KMS-11 (cell line): ENCODE measurements around the gene PPP1R1B.

Source experiments
- H2AFZ ChIP-seq: fragments of 200-600 bp; sonication (generic); 2 replicates; pipeline ENCODE4 v1.6.1; 2016; ENCODE audit warnings: antibody characterized with exemption, mixed run types, low read depth
- H3K27ac ChIP-seq: fragments of 200-600 bp; sonication (generic); 2 replicates; pipeline ENCODE4 v1.6.1; 2016; ENCODE audit warnings: mild to moderate bottlenecking, mixed run types
- H3K27me3 ChIP-seq: fragments of 200-600 bp; sonication (generic); 2 replicates; pipeline ENCODE4 v1.6.1; 2017; ENCODE audit warnings: mild to moderate bottlenecking, low read depth, mixed run types, moderate library complexity; ENCODE audit not compliant: insufficient read depth
- H3K36me3 ChIP-seq: fragments of 200-600 bp; sonication (generic); 2 replicates; pipeline ENCODE4 v1.6.1; 2017; ENCODE audit warnings: mild to moderate bottlenecking, mixed run types; ENCODE audit not compliant: insufficient read depth
- H3K4me1 ChIP-seq: fragments of 200-600 bp; sonication (generic); 2 replicates; pipeline ENCODE4 v1.6.1; 2016; ENCODE audit warnings: mild to moderate bottlenecking, low read depth, mixed run types; ENCODE audit not compliant: poor library complexity, severe bottlenecking
- H3K4me2 ChIP-seq: fragments of 200-600 bp; sonication (generic); 2 replicates; pipeline ENCODE4 v1.7.0; 2016; ENCODE audit warnings: mild to moderate bottlenecking, mixed run types
- H3K4me3 ChIP-seq: fragments of 200-600 bp; sonication (generic); IDR thresholded peaks from 2 replicates; pipeline ENCODE4 v1.6.1; 2017; ENCODE audit warnings: low read depth, low read length, mixed read lengths; ENCODE audit not compliant: insufficient read depth
- H3K79me2 ChIP-seq: fragments of 200-600 bp; sonication (generic); 2 replicates; pipeline ENCODE4 v1.6.1; 2016; ENCODE audit warnings: low read depth, mixed run types; ENCODE audit not compliant: insufficient read depth
- H3K9ac ChIP-seq: fragments of 200-600 bp; sonication (generic); 2 replicates; pipeline ENCODE4 v1.6.1; 2016; ENCODE audit warnings: mild to moderate bottlenecking, mixed run types
- H4K20me1 ChIP-seq: fragments of 200-600 bp; sonication (generic); 2 replicates; pipeline ENCODE4 v1.6.1; 2016; ENCODE audit warnings: mild to moderate bottlenecking, mixed run types; ENCODE audit not compliant: insufficient read depth
- TF ChIP-seq, protein P1 (sequence below): fragments of 200-600 bp; sonication (generic); conservative IDR thresholded peaks from 2 replicates; pipeline ENCODE4 v1.6.1; 2017; ENCODE audit warnings: low read depth, mild to moderate bottlenecking, antibody characterized with exemption, low read length, moderate library complexity, mixed read lengths

Gene PPP1R1B

DNA sequence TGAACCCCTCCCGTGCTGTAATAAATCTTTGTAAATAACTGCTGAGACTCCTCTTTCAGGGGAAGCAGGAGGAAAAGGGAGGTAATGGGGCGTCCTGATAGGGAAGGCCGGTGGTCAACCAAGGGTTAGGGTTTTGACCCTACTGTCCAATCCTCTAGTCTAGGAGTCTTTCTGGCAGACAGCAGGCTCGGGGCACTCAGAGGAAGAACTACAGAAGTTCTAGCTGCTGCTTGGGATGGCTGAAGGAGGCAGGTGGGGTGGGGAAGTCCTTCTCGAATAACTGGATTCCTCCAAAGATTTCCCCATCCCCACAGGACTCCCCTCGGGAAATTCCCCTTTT is 9.8 kb downstream of the PPP1R1B start:
- Histone ChIP-seq H3K27ac (peak overlapping the region; percentile 57), H3K4me1 (peaks cover 44% of the 10 kb centered on the region), H3K4me3 (peak overlapping the region; percentile 2), H3K79me2 (peaks cover 20% of the 10 kb centered on the region; the same call in 1 of the 2 replicates), H3K9ac (peak overlapping the region; percentile 79; the same call in 1 of the 2 replicates), H3K27me3 (no peaks in the 10 kb centered on the region), H4K20me1 (no peaks in the 10 kb centered on the region), H2AFZ (peak overlapping the region; percentile 80), H3K4me2 (peak overlapping the region; percentile 100), H3K36me3 (no peaks in the 10 kb centered on the region)
- TF ChIP-seq, protein P1, sequence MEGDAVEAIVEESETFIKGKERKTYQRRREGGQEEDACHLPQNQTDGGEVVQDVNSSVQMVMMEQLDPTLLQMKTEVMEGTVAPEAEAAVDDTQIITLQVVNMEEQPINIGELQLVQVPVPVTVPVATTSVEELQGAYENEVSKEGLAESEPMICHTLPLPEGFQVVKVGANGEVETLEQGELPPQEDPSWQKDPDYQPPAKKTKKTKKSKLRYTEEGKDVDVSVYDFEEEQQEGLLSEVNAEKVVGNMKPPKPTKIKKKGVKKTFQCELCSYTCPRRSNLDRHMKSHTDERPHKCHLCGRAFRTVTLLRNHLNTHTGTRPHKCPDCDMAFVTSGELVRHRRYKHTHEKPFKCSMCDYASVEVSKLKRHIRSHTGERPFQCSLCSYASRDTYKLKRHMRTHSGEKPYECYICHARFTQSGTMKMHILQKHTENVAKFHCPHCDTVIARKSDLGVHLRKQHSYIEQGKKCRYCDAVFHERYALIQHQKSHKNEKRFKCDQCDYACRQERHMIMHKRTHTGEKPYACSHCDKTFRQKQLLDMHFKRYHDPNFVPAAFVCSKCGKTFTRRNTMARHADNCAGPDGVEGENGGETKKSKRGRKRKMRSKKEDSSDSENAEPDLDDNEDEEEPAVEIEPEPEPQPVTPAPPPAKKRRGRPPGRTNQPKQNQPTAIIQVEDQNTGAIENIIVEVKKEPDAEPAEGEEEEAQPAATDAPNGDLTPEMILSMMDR = no peak

DNA sequence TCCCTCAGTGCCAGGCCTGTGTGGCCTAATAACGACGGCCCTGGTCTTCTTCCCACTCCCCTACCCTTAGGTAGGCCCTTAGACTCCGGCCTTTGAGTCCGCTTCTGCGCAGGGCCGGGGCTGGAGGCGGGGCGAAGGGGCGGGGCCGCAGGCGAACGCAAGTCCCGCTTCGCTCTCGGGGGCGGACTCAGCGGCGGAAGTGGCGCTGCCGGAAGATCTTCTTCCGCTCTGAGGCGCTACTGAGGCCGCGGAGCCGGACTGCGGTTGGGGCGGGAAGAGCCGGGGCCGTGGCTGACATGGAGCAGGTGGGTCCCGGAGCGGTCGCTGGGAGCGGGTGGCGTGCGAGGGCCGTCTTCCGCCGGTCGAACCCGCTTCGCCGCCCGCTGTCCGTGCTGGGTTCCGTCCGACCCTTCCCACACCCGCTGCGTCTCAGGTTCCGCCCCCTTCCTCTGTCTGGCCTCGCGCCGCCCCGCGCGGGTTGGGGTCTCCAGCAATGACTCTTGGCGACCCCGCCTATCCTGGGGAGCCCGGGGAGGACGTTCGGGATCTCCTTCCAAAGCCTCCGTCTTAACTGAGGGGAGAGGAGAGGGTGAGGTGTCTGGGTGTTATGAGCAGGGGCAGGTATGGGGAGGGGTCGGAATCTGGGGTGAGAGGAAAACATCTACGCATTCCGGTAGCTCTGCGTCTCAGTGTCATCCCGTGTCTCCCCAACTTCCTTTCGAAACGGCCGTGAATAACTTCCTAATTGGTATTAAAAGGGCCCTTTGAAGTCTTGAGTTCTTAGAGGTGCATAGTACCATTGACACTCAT is 10.4 kb downstream of the PPP1R1B start, which contains the start of gene STARD3:
TSS of gene STARD3 (plus strand) at position 218 of the 810 bp plus-strand sequence. CDS start 16,388 bp downstream, outside the sequence.
- H3K36me3 ChIP-seq = no peaks in the 10 kb centered on the region
- H3K79me2 ChIP-seq = peaks cover 20% of the 10 kb centered on the region; the same call in 1 of the 2 replicates
- H3K4me1 ChIP-seq = peaks cover 44% of the 10 kb centered on the region

DNA sequence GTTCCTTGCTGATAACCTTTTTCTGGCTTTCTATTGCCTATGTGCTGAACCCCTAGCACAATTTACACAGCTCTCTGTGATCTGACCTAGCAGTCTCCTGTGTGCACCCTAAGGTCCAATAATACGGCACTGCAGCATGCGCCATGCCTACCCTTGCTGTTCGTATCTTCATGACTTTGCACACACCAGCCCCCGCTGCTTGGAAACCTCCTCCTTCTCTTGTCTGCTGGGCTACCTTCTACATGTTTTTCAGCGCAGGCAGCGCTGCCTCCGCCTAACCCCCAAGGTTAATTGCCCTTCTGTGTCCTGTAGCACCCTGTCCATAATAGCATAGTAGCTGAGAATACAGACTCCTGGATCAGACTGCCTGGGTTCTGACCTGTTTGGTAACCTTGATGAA is 11.6 kb downstream of the PPP1R1B start:
- peak overlapping the region; percentile 64 for H3K4me3 ChIP-seq
- no peak overlapping the region; the same call in 1 of the 2 replicates for H3K27ac ChIP-seq
- TF ChIP-seq, protein P1 = no peak
- peak overlapping the region; percentile 79; the same call in 1 of the 2 replicates for H3K9ac ChIP-seq
- H3K4me2 ChIP-seq = peak overlapping the region; percentile 100; the same call in 1 of the 2 replicates
- peaks cover 44% of the 10 kb centered on the region for H3K4me1 ChIP-seq
- no peaks in the 10 kb centered on the region for H3K27me3 ChIP-seq
- H3K79me2 ChIP-seq = peaks cover 20% of the 10 kb centered on the region; the same call in 1 of the 2 replicates
- H3K36me3 ChIP-seq = no peaks in the 10 kb centered on the region
- no peaks in the 10 kb centered on the region for H4K20me1 ChIP-seq
- H2AFZ ChIP-seq = no peak overlapping the region

More for the DNA sequence above, 10.4 kb downstream of the PPP1R1B start, which contains the start of gene STARD3:
- Histone ChIP-seq H3K4me2 (peak within 1 kb of the TSS; percentile 100), H2AFZ (peak within 1 kb of the TSS; percentile 80), H3K27ac (peak within 1 kb of the TSS; percentile 57), H3K4me3 (peak within 1 kb of the TSS; percentile 64), H3K27me3 (no peaks in the 10 kb centered on the region), H3K9ac (peak within 1 kb of the TSS; percentile 79), H4K20me1 (no peaks in the 10 kb centered on the region)
- TF ChIP-seq, protein P1 = no peak

DNA sequence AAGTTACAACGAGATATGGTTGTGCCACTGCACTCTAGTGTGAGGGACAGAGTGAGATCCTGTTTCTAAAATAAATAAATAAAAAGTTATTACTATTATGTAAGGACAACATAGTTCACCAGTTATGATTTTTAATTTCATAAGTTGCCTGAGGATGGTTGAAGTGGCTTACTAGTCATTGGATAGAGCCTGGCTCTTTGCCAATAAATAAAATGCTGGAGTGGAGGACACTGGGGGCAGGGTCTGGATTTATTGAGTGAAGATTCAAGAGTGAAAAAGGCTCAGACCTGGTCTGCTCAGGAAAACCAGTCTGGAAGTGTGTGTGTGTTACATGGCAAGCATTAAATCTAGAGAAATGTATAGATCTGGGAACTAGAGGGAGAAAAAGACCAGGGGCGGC is 12.3 kb downstream of the PPP1R1B start:
- Histone ChIP-seq H3K36me3 (no peaks in the 10 kb centered on the region), H3K27ac (no peak overlapping the region), H3K4me3 (no peak overlapping the region), H2AFZ (no peak overlapping the region), H4K20me1 (no peaks in the 10 kb centered on the region), H3K9ac (no peak overlapping the region), H3K79me2 (peaks cover 20% of the 10 kb centered on the region; the same call in 1 of the 2 replicates), H3K27me3 (no peaks in the 10 kb centered on the region), H3K4me1 (peaks cover 44% of the 10 kb centered on the region), H3K4me2 (no peak overlapping the region; the same call in 1 of the 2 replicates)
- TF ChIP-seq, protein P1 = no peak
